Neural progenitor cell (in vitro differentiated cells): Measurements from ENCODE around the gene GPM6B. TPM values are rescaled to one million over a fixed set of nuclear protein-coding genes. Genes with fewer than 3 reads are reported as not detected.

Experiments used
- DNase-seq: peaks from one replicate; pipeline ENCODE4 v3.0.0-alpha.2; 2016; ENCODE audit warnings: low spot score
- H2AFZ ChIP-seq: fragments of 200-600 bp; sonication (generic); replicated peaks from 2 replicates; pipeline ENCODE4 v1.6.1; 2016; ENCODE audit warnings: antibody characterized with exemption
- H3F3A ChIP-seq: fragments of 200-600 bp; sonication (generic); 2 replicates; pipeline ENCODE4 v1.6.1; 2016; ENCODE audit warnings: antibody characterized with exemption, low read depth
- H3K27ac ChIP-seq: fragments of 200-600 bp; sonication (generic); 2 replicates; pipeline ENCODE4 v1.5.1; 2016; ENCODE audit warnings: mild to moderate bottlenecking
- H3K27me3 ChIP-seq: fragments of 200-600 bp; sonication (generic); 2 replicates; pipeline ENCODE4 v1.6.1; 2016; ENCODE audit warnings: mild to moderate bottlenecking, moderate library complexity
- H3K36me3 ChIP-seq: fragments of 200-600 bp; sonication (generic); 2 replicates; pipeline ENCODE4 v1.5.1; 2016
- H3K4me1 ChIP-seq: fragments of 200-600 bp; sonication (generic); 2 replicates; pipeline ENCODE4 v1.6.1; 2016; ENCODE audit warnings: mixed run types
- H3K4me2 ChIP-seq: fragments of 200-600 bp; sonication (generic); 2 replicates; pipeline ENCODE4 v1.6.1; 2016
- H3K4me3 ChIP-seq: fragments of 200-600 bp; sonication (generic); 2 replicates; pipeline ENCODE4 v1.5.1; 2016
- H3K79me2 ChIP-seq: fragments of 200-600 bp; sonication (generic); 2 replicates; pipeline ENCODE4 v1.6.1; 2016; ENCODE audit warnings: low read depth
- H3K9ac ChIP-seq: fragments of 200-600 bp; sonication (generic); 2 replicates; pipeline ENCODE4 v1.6.1; 2016
- H3K9me3 ChIP-seq: fragments of 200-600 bp; sonication (generic); 2 replicates; pipeline ENCODE4 v1.5.1; 2016; ENCODE audit warnings: low read depth
- H4K20me1 ChIP-seq: fragments of 200-600 bp; sonication (generic); 2 replicates; pipeline ENCODE4 v1.6.1; 2016; ENCODE audit warnings: low read depth
- H3K27ac Mint-ChIP-seq: 3 replicates; pipeline ENCODE4 v1.8.0; 2021; ENCODE audit warnings: mixed read lengths
- H3K27me3 Mint-ChIP-seq: 2 replicates; pipeline ENCODE4 v1.8.0; 2022; ENCODE audit warnings: low read depth, mild to moderate bottlenecking, inconsistent platforms, moderate library complexity, mixed read lengths; ENCODE audit not compliant: insufficient read depth
- H3K36me3 Mint-ChIP-seq: 3 replicates; pipeline ENCODE4 v1.8.0; 2021; ENCODE audit warnings: mixed read lengths
- H3K4me1 Mint-ChIP-seq: 3 replicates; pipeline ENCODE4 v1.8.0; 2021; ENCODE audit warnings: mixed read lengths
- H3K4me3 Mint-ChIP-seq: 3 replicates; pipeline ENCODE4 v1.8.0; 2021; ENCODE audit warnings: mild to moderate bottlenecking, moderate library complexity, mixed read lengths
- H3K9me3 Mint-ChIP-seq: 3 replicates; pipeline ENCODE4 v1.8.0; 2020; ENCODE audit warnings: mixed read lengths
- CTCF ChIP-seq: fragments of 200-600 bp; sonication (generic); IDR thresholded peaks from 2 replicates; pipeline ENCODE4 v1.5.1; 2017; ENCODE audit warnings: antibody characterized with exemption, mild to moderate bottlenecking
- EZH2 ChIP-seq: fragments of 200-600 bp; sonication (generic); IDR thresholded peaks from 2 replicates; pipeline ENCODE4 v1.6.1; 2017; ENCODE audit warnings: antibody characterized with exemption, mild to moderate bottlenecking, moderate library complexity
- EZH2phosphoT487 ChIP-seq: fragments of 200-600 bp; sonication (generic); IDR thresholded peaks from 2 replicates; pipeline ENCODE4 v1.6.1; 2017; ENCODE audit warnings: antibody characterized with exemption
- total RNA-seq: library from RNA; depleted of rRNA; stranded (reverse); fragments of >200 nt; gene quantifications from 2 replicates; pipeline ENCODE4 v1.2.3, GENCODE V29; 2015; ENCODE audit warnings: low replicate concordance

The GPM6B gene
- total RNA-seq, 1 donor from 2014 or later = 69.2 TPM

- Mint-ChIP-seq H3K36me3 (no peaks in the 10 kb centered on the region), H3K9me3 (no peaks in the 10 kb centered on the region), H3K27ac (peak overlapping the region; percentile 82), H3K27me3 (no peaks in the 10 kb centered on the region), H3K4me3 (peak overlapping the region; percentile 41), H3K4me1 (peaks cover 53% of the 10 kb centered on the region)
- H3K4me1 ChIP-seq = peaks cover 23% of the 10 kb centered on the region
- H3K27ac ChIP-seq = no peak overlapping the region
- TF ChIP-seq CTCF (no peak), EZH2 (no peak), EZH2phosphoT487 (no peak)
- H2AFZ ChIP-seq = no peak overlapping the region
- no peak for DNase-seq
- H3K27me3 ChIP-seq = no peaks in the 10 kb centered on the region
- H3K4me2 ChIP-seq = peak overlapping the region; percentile 45
- H3K9ac ChIP-seq = no peak overlapping the region
- no peaks in the 10 kb centered on the region for H4K20me1 ChIP-seq
- H3F3A ChIP-seq = no peaks in the 10 kb centered on the region
- no peaks in the 10 kb centered on the region for H3K79me2 ChIP-seq
- no peaks in the 10 kb centered on the region for H3K9me3 ChIP-seq
- no peak overlapping the region for H3K4me3 ChIP-seq
- no peaks in the 10 kb centered on the region for H3K36me3 ChIP-seq
These were observed 19.7 kb upstream of the GPM6B start for GRCh38 chrX:13836575-13836974.

GRCh38 chrX:13835825-13836224 lies 18.9 kb upstream of the GPM6B start:
- H2AFZ ChIP-seq = no peak overlapping the region
- no peak overlapping the region for H3K27ac ChIP-seq
- no peaks in the 10 kb centered on the region for H4K20me1 ChIP-seq
- H3K9ac ChIP-seq = no peak overlapping the region
- H3K9me3 ChIP-seq = no peaks in the 10 kb centered on the region
- Mint-ChIP-seq H3K4me3 (no peak overlapping the region), H3K4me1 (peaks cover 52% of the 10 kb centered on the region), H3K36me3 (peaks cover 1% of the 10 kb centered on the region), H3K27me3 (peaks cover 1% of the 10 kb centered on the region), H3K27ac (no peak overlapping the region), H3K9me3 (peaks cover 5% of the 10 kb centered on the region)
- TF ChIP-seq CTCF = no peak
- TF ChIP-seq EZH2phosphoT487 = no peak
- TF ChIP-seq EZH2 = no peak
- no peaks in the 10 kb centered on the region for H3K27me3 ChIP-seq
- no peaks in the 10 kb centered on the region for H3K79me2 ChIP-seq
- H3K4me2 ChIP-seq = no peak overlapping the region
- H3K36me3 ChIP-seq = no peaks in the 10 kb centered on the region
- no peak for DNase-seq
- H3K4me3 ChIP-seq = no peak overlapping the region
- peaks cover 23% of the 10 kb centered on the region for H3K4me1 ChIP-seq
- no peaks in the 10 kb centered on the region for H3F3A ChIP-seq

GRCh38 chrX:13834355-13834754 lies 17.5 kb upstream of the GPM6B start:
- Histone ChIP-seq H3K79me2 (no peaks in the 10 kb centered on the region), H3K9ac (no peak overlapping the region), H3K27ac (no peak overlapping the region), H4K20me1 (no peaks in the 10 kb centered on the region), H3F3A (no peaks in the 10 kb centered on the region), H3K4me2 (no peak overlapping the region), H3K27me3 (no peaks in the 10 kb centered on the region), H2AFZ (no peak overlapping the region), H3K36me3 (no peaks in the 10 kb centered on the region), H3K9me3 (no peaks in the 10 kb centered on the region), H3K4me1 (peaks cover 23% of the 10 kb centered on the region), H3K4me3 (no peak overlapping the region)
- no peak for TF ChIP-seq CTCF
- TF ChIP-seq EZH2phosphoT487 = no peak
- no peak for TF ChIP-seq EZH2
- peaks cover 5% of the 10 kb centered on the region for H3K36me3 Mint-ChIP-seq
- H3K4me1 Mint-ChIP-seq = peaks cover 42% of the 10 kb centered on the region
- no peak overlapping the region for H3K4me3 Mint-ChIP-seq
- DNase-seq = no peak
- H3K9me3 Mint-ChIP-seq = peaks cover 10% of the 10 kb centered on the region
- H3K27ac Mint-ChIP-seq = no peak overlapping the region
- H3K27me3 Mint-ChIP-seq = peaks cover 3% of the 10 kb centered on the region
